ENCODE measurements around the gene SAPCD2. TPM values are rescaled to one million over a fixed set of nuclear protein-coding genes. Genes with fewer than 3 reads are reported as not detected.

SAPCD2 gene
- total RNA-seq, 1 experiment from 2014 or later: 29.8 TPM

GRCh38 chr9:137078701-137079400, 8.5 kb upstream of the SAPCD2 start:
- Mint-ChIP-seq H3K4me1 (peaks cover 18 to 29% of the 10 kb centered on the region in 2 experiments), H3K36me3 (ENCODE audit: insufficient read depth in 1 of 3, low read depth in 3 of 3) (no peaks in the 10 kb centered on the region; a peak in 1 of 7 replicates), H3K27me3 (ENCODE audit: low read depth) (peaks cover 46% of the 10 kb centered on the region), H3K9me3 (no peaks in the 10 kb centered on the region; a peak in 1 of 5 replicates), H3K4me3 (peak overlapping the region; percentile 60 to 76), H3K27ac (no peak overlapping the region)
- H3K79me2 ChIP-seq (ENCODE audit: insufficient read depth, low read length): no peaks in the 10 kb centered on the region
- no peak overlapping the region for H2AFZ ChIP-seq (ENCODE audit: low read length)
- H2BK12ac ChIP-seq (ENCODE audit: insufficient read length, low read depth, low read length): no peak overlapping the region
- no peak overlapping the region for H2BK5ac ChIP-seq (ENCODE audit: insufficient read length, low read length)
- H4K91ac ChIP-seq (ENCODE audit: insufficient read length, low read depth, low read length): no peak overlapping the region
- peak overlapping the region; percentile 77 for H3K4me2 ChIP-seq (ENCODE audit: insufficient read depth, insufficient read length, low read length)
- H3K4ac ChIP-seq (ENCODE audit: low read depth, low read length): no peak overlapping the region
- H3T11ph ChIP-seq (ENCODE audit: low read length): no peak overlapping the region
- H2AK5ac ChIP-seq (ENCODE audit: insufficient read length, low read length): no peak overlapping the region
- no CpG with 5 or more reads among the region's 51 CpGs for WGBS (ENCODE audit: extremely low coverage, insufficient read length, low lambda C conversion rate)
- peaks cover 7% of the 10 kb centered on the region; the same call in 1 of the 2 replicates for H3K27me3 ChIP-seq (ENCODE audit: insufficient read depth, low read length)
- DNase-seq: peak; percentile 77
- no peaks in the 10 kb centered on the region for H3K9me3 ChIP-seq (ENCODE audit: control insufficient read depth, low read depth, low read length)
- no peak overlapping the region for H3K9ac ChIP-seq (ENCODE audit: extremely low read depth, insufficient read length, low read length)
- H3K14ac ChIP-seq (ENCODE audit: insufficient read depth, low read length): no peak overlapping the region; the same call in 1 of the 2 replicates
- H2BK20ac ChIP-seq (ENCODE audit: low read depth, low read length, poor library complexity, severe bottlenecking): no peak overlapping the region
- H3K4me1 ChIP-seq (ENCODE audit: insufficient read depth, low read length): peaks cover 3% of the 10 kb centered on the region; the same call in 1 of the 2 replicates
- no peak overlapping the region for H3K18ac ChIP-seq (ENCODE audit: insufficient read length, low read depth, low read length)
- TF ChIP-seq CTCF (conservative IDR thresholded peaks at IDR 0.05): no peak
- H3K79me1 ChIP-seq (ENCODE audit: insufficient read depth, low read depth, low read length, poor library complexity, severe bottlenecking): no peaks in the 10 kb centered on the region
- no peak overlapping the region for H3K23ac ChIP-seq (ENCODE audit: insufficient read length, low read depth, low read length)
- H2BK120ac ChIP-seq (ENCODE audit: low read depth, low read length, poor library complexity, severe bottlenecking): no peak overlapping the region
- H3K27ac ChIP-seq (ENCODE audit: insufficient read length, low read depth, low read length): no peak overlapping the region
- peaks cover 17% of the 10 kb centered on the region for H3K23me2 ChIP-seq (ENCODE audit: insufficient read length, low read depth, low read length, poor library complexity, severe bottlenecking)
- peaks cover 3% of the 10 kb centered on the region for H4K20me1 ChIP-seq (ENCODE audit: control insufficient read depth, insufficient read depth, insufficient read length)
- no peak overlapping the region for H2BK15ac ChIP-seq (ENCODE audit: low read depth, low read length)
- no peak overlapping the region for H4K5ac ChIP-seq (ENCODE audit: insufficient read length, low read depth, low read length)
- H3K56ac ChIP-seq (ENCODE audit: insufficient read length, low read depth, low read length): no peak overlapping the region
- no peak overlapping the region for H4K8ac ChIP-seq (replicated peaks; ENCODE audit: insufficient read length, low read depth, low read length)

Data from H9 (cell line).